ENCODE data around the gene SAMD5.
A peak's percentile ranks its signal among the peaks of the same experiment; 100 is the strongest.

- peak; percentile 25 for TF ChIP-seq SMC3 (conservative IDR thresholded peaks at IDR 0.05; ENCODE audit: poor library complexity)
- TF ChIP-seq EZH2 (IDR thresholded peaks at IDR 0.05; ENCODE audit: borderline replicate concordance, insufficient read depth, low read length, poor library complexity, severe bottlenecking), result no peak
- peak; percentile 48 for TF ChIP-seq CTCF (IDR thresholded peaks at IDR 0.05; ENCODE audit: poor library complexity, severe bottlenecking)
- peak; percentile 22 for TF ChIP-seq POLR2AphosphoS5 (IDR thresholded peaks at IDR 0.05)
- peak; percentile 27 for TF ChIP-seq RAD21 (conservative IDR thresholded peaks at IDR 0.05)
- no peak for TF ChIP-seq EP300 (conservative IDR thresholded peaks at IDR 0.05; ENCODE audit: poor library complexity, severe bottlenecking)
These were observed 547 bp downstream of the SAMD5 start for GRCh38 chr6:147508866-147509608.
